HepG2 (cell line): ENCODE data around the gene CIDEA. TPM values are rescaled to one million over a fixed set of nuclear protein-coding genes. Genes with fewer than 3 reads are reported as not detected.

Experiments used
- ATAC-seq: fragments of 200-7000 bp; cut with Tn5 transposase; 3 replicates; pipeline ENCODE4 v1.9.1; 2020; ENCODE audit warnings: mild to moderate bottlenecking, moderate library complexity
- BruUV-seq: library from RNA; stranded (reverse); fragments of 400-500 nt; replicated peaks from 2 replicates; lab custom pipeline; 2021; lab: Mats Ljungman, UMichigan
- CTCF ChIA-PET: fragments of 300-600 bp; formaldehyde crosslinking; extraction: SDS; loops from one replicate; lab custom pipeline; 2021; ENCODE audit warnings: low total read pairs, inconsistent platforms, low intra/inter-chr PET ratio; lab: Yijun Ruan, JAX
- POLR2A ChIA-PET: fragments of 350-600 bp; sonication (Branson Sonifier 250); formaldehyde crosslinking; loops from one replicate; lab custom pipeline; 2020; ENCODE audit warnings: antibody characterized with exemption, inconsistent platforms; lab: Yijun Ruan, JAX
- DNase-seq: peaks from one replicate; pipeline ENCODE4 v3.0.0-alpha.2; 2015; ENCODE audit warnings: low spot score
- FAIRE-seq: peaks from 3 replicates; lab custom pipeline; 2011; peaks lifted over from hg19 to GRCh38; lab: Jason Lieb, UNC
- H2AFZ ChIP-seq: one replicate; pipeline ENCODE4 v1.6.1; 2011; ENCODE audit warnings: low read length, inconsistent platforms
- H3K27ac ChIP-seq: fragments of 300-600 bp; 3 replicates; pipeline ENCODE4 v1.8.0; 2011; ENCODE audit warnings: mixed run types, mild to moderate bottlenecking, mixed read lengths, low read length, inconsistent platforms; ENCODE audit not compliant: insufficient read depth; ENCODE audit errors: extremely low read length
- H3K27me3 ChIP-seq, 2 experiments: fragments of 200-600 bp in 1 of 2; 2 replicates in 1 of 2; 3 replicates in 1 of 2; pipeline versions ENCODE4 v1.6.0 to v1.8.0; 2011; ENCODE audit warnings: low read length in 2 of 2, mild to moderate bottlenecking in 2 of 2, moderate library complexity in 2 of 2, inconsistent platforms in 1 of 2; ENCODE audit not compliant: insufficient read depth in 2 of 2, control insufficient read depth in 1 of 2
- H3K36me3 ChIP-seq, 2 experiments: fragments of 200-600 bp in 1 of 2; replicated peaks in 1 of 2; 2 replicates in 1 of 2; 3 replicates in 1 of 2; pipeline versions ENCODE4 v1.5.1 to v1.8.0; 2011; ENCODE audit warnings: low read length in 2 of 2, inconsistent platforms in 1 of 2; ENCODE audit not compliant: insufficient read depth in 2 of 2, control insufficient read depth in 1 of 2
- H3K4me1 ChIP-seq: 2 replicates; pipeline ENCODE4 v1.5.1; 2012; ENCODE audit warnings: low read length, inconsistent platforms; ENCODE audit not compliant: insufficient read depth
- H3K4me2 ChIP-seq: 2 replicates; pipeline ENCODE4 v1.6.0; 2011; ENCODE audit warnings: low read depth, low read length, inconsistent platforms
- H3K4me3 ChIP-seq, 3 experiments: fragments of 200-600 bp in 1 of 3; sonication (generic), shearing (Covaris generic) in 1 of 3; replicated peaks in 1 of 3; 2 replicates each; pipeline ENCODE4 v1.5.1; 2011 to 2016; ENCODE audit warnings: low read length in 3 of 3, inconsistent platforms in 2 of 3, low read depth in 2 of 3, mild to moderate bottlenecking in 2 of 3, control low read depth in 1 of 3, mixed read lengths in 1 of 3; ENCODE audit not compliant: insufficient read depth in 1 of 3
- H3K79me2 ChIP-seq: one replicate; pipeline ENCODE4 v1.6.1; 2011; ENCODE audit warnings: low read length, inconsistent platforms; ENCODE audit not compliant: insufficient read depth
- H3K9ac ChIP-seq: 2 replicates; pipeline ENCODE4 v1.6.0; 2011; ENCODE audit warnings: mild to moderate bottlenecking, low read depth, low read length, inconsistent platforms; ENCODE audit not compliant: insufficient read depth
- H3K9me3 ChIP-seq: 2 replicates; pipeline ENCODE4 v1.5.1; 2012; ENCODE audit warnings: mild to moderate bottlenecking, low read length
- H4K20me1 ChIP-seq: 2 replicates; pipeline ENCODE4 v1.6.0; 2011; ENCODE audit warnings: inconsistent platforms, mild to moderate bottlenecking, low read length, moderate library complexity; ENCODE audit not compliant: insufficient read depth
- ARID2 ChIP-seq: sonication (generic); formaldehyde crosslinking; IDR thresholded peaks from 2 replicates; pipeline ENCODE4 v1.8.1; 2022; ENCODE audit warnings: mild to moderate bottlenecking, missing genetic modification reagents, borderline replicate concordance
- CCAR2 ChIP-seq: fragments of 200-400 bp; formaldehyde crosslinking; optimal IDR thresholded peaks from 2 replicates; pipeline ENCODE3; 2018; ENCODE audit warnings: low read depth, mild to moderate bottlenecking, low read length, moderate library complexity
- FIP1L1 ChIP-seq: fragments of 200-400 bp; formaldehyde crosslinking; IDR thresholded peaks from 2 replicates; pipeline ENCODE4 v1.6.1; 2018; ENCODE audit warnings: low read depth, mild to moderate bottlenecking, low read length, moderate library complexity, borderline replicate concordance; ENCODE audit not compliant: insufficient read depth
- HES4 ChIP-seq: sonication (generic); formaldehyde crosslinking; IDR thresholded peaks from 2 replicates; pipeline ENCODE4 v1.9.0; 2021; ENCODE audit warnings: mild to moderate bottlenecking, missing genetic modification reagents, borderline replicate concordance
- KMT2B ChIP-seq: IDR thresholded peaks from 2 replicates; pipeline ENCODE4 v1.6.1; 2016; ENCODE audit warnings: missing genetic modification reagents, missing compliant biosample characterization
- MZF1 ChIP-seq: sonication (generic); formaldehyde crosslinking; IDR thresholded peaks from 2 replicates; pipeline ENCODE4 v1.8.1; 2023; ENCODE audit warnings: mild to moderate bottlenecking, missing genetic modification reagents, borderline replicate concordance
- NFE2 ChIP-seq: sonication (generic); formaldehyde crosslinking; IDR thresholded peaks from 2 replicates; pipeline ENCODE4 v1.4.0; 2020; ENCODE audit warnings: missing genetic modification reagents
- PCBP2 ChIP-seq: fragments of 200-400 bp; formaldehyde crosslinking; optimal IDR thresholded peaks from 2 replicates; pipeline ENCODE3; 2018; ENCODE audit warnings: low read length, low read depth; ENCODE audit not compliant: poor library complexity, severe bottlenecking
- PTBP1 ChIP-seq: fragments of 200-400 bp; formaldehyde crosslinking; IDR thresholded peaks from 2 replicates; pipeline ENCODE4 v1.6.1; 2018; ENCODE audit warnings: low read length, low read depth; ENCODE audit not compliant: poor library complexity, severe bottlenecking
- TGIF2 ChIP-seq: IDR thresholded peaks from 2 replicates; pipeline ENCODE4 v1.6.1; 2016; ENCODE audit warnings: control low read depth, missing compliant biosample characterization
- ZFP36L1 ChIP-seq: sonication (generic); formaldehyde crosslinking; IDR thresholded peaks from 2 replicates; pipeline ENCODE4 v1.8.0; 2022; ENCODE audit warnings: mild to moderate bottlenecking, missing genetic modification reagents, moderate library complexity
- ZNF253 ChIP-seq: sonication (generic); formaldehyde crosslinking; IDR thresholded peaks from 2 replicates; pipeline ENCODE4 v1.8.0; 2022; ENCODE audit warnings: mild to moderate bottlenecking, missing genetic modification reagents, borderline replicate concordance
- ZNF598 ChIP-seq: sonication (generic); formaldehyde crosslinking; IDR thresholded peaks from 2 replicates; pipeline ENCODE4 v1.5.1; 2020; ENCODE audit warnings: mild to moderate bottlenecking, missing genetic modification reagents, borderline replicate concordance
- ZNF678 ChIP-seq: sonication (generic); formaldehyde crosslinking; IDR thresholded peaks from 2 replicates; pipeline ENCODE4 v1.4.0; 2020; ENCODE audit warnings: mild to moderate bottlenecking, missing genetic modification reagents
- WGBS: methylation state at CpG from one replicate; pipeline ENCODE4 v1.1.6; 2017; ENCODE audit warnings: low lambda C conversion rate; 5-methylcytosine and 5-hydroxymethylcytosine counted together
- in situ Hi-C: cut with HindIII; loops from 2 replicates; pipeline ENCODE4 v1.10.0; 2017; ENCODE audit warnings: low pct_unique_long_range_greater_than_20kb; ENCODE audit not compliant: extremely low pct_ligation_motif_present
- intact Hi-C: fragments of 100-400 bp; cut with micrococcal nuclease; formaldehyde crosslinking; loops from one replicate; pipeline ENCODE4 v1.10.0; 2022; ENCODE audit not compliant: unreplicated experiment
- polyA plus RNA-seq, 8 experiments: library from polyadenylated mRNA; depleted of rRNA in 3 of 8; stranded (reverse) in 7 of 8; unstranded in 1 of 8; fragments of >200 nt; fragmentation: Illumina TruSeq in 4 of 8; extraction: Trizol in 4 of 8; gene quantifications; 2 replicates each; pipeline versions ENCODE4 v1.2.1 to v1.2.3, GENCODE V29; 2011 to 2016; ENCODE audit warnings: low read depth in 4 of 8, missing spikeins in 1 of 8, mixed read lengths in 1 of 8; ENCODE audit not compliant: insufficient read depth in 1 of 8
- total RNA-seq, 5 experiments: library from RNA; depleted of rRNA; stranded (reverse); fragments of >200 nt; fragmentation: Illumina TruSeq; extraction: Trizol; gene quantifications; 2 replicates each; pipeline ENCODE4 v1.2.3, GENCODE V29; 2016; ENCODE audit warnings: low read depth in 1 of 5
- TF ChIP-seq, protein P1 (sequence below): sonication (generic); formaldehyde crosslinking; IDR thresholded peaks from 2 replicates; pipeline ENCODE4 v1.4.0; 2020; ENCODE audit warnings: missing genetic modification reagents, mild to moderate bottlenecking, borderline replicate concordance
- TF ChIP-seq, protein P2 (sequence below): sonication (generic); formaldehyde crosslinking; IDR thresholded peaks from 2 replicates; pipeline ENCODE4 v1.5.0; 2020; ENCODE audit warnings: mild to moderate bottlenecking, missing genetic modification reagents
- TF ChIP-seq, protein P3 (sequence below): IDR thresholded peaks from 2 replicates; pipeline ENCODE4 v1.6.1; 2018; ENCODE audit warnings: missing genetic modification reagents, mild to moderate bottlenecking, missing compliant biosample characterization

CIDEA gene
- total and polyA plus RNA-seq, 2 of the 13 experiments (the other 11 are each of a cell fraction or from before 2014, with no cell fraction given) = not detected

DNA sequence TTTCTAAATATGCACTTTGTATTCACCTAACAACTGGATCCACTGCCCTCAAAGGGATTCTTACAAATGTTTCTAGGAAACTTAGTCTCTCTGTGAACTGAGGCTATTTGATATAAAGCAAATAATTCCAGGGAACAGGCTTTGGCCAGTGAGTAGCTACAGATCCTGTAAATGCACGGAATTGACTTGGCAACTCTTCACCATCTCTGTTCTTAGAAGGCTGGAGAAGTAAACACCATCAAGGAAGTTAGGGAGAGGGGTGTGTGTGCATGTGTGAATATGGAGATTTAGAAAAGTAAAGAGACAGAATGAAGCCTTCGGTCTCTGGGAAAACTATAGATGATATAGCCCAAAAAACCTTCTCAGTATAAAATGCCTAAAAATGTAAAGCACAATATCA lies 10.7 kb downstream of the CIDEA start:
- Histone ChIP-seq H3K36me3 (no peaks in the 10 kb centered on the region), H3K27me3 (peaks cover 0 to 31% of the 10 kb centered on the region in 2 experiments; a peak in 4 of 5 replicates), H3K9ac (no peak overlapping the region), H3K27ac (no peak overlapping the region), H3K4me1 (no peaks in the 10 kb centered on the region), H4K20me1 (no peaks in the 10 kb centered on the region), H3K4me3 (no peak overlapping the region), H3K9me3 (no peaks in the 10 kb centered on the region), H3K79me2 (no peaks in the 10 kb centered on the region), H3K4me2 (no peak overlapping the region), H2AFZ (no peak overlapping the region)
- POLR2A ChIA-PET = no interaction called here
- in situ Hi-C loops = no loop called here
- FAIRE-seq = no peak
- ATAC-seq = no peak
- CTCF ChIA-PET = no interaction called here
- WGBS = 39% methylated on average over 2 of the region's 2 CpGs
- DNase-seq = no peak
- intact Hi-C loops = no loop called here
- no TSS peak for BruUV-seq
- no peak for TF ChIP-seq ZNF598 (CRISPR knock-in tag)
- no peak for TF ChIP-seq ZFP36L1 (CRISPR knock-in tag)
- no peak for TF ChIP-seq KMT2B
- TF ChIP-seq ZNF678 (CRISPR knock-in tag) = no peak
- TF ChIP-seq, protein P1, sequence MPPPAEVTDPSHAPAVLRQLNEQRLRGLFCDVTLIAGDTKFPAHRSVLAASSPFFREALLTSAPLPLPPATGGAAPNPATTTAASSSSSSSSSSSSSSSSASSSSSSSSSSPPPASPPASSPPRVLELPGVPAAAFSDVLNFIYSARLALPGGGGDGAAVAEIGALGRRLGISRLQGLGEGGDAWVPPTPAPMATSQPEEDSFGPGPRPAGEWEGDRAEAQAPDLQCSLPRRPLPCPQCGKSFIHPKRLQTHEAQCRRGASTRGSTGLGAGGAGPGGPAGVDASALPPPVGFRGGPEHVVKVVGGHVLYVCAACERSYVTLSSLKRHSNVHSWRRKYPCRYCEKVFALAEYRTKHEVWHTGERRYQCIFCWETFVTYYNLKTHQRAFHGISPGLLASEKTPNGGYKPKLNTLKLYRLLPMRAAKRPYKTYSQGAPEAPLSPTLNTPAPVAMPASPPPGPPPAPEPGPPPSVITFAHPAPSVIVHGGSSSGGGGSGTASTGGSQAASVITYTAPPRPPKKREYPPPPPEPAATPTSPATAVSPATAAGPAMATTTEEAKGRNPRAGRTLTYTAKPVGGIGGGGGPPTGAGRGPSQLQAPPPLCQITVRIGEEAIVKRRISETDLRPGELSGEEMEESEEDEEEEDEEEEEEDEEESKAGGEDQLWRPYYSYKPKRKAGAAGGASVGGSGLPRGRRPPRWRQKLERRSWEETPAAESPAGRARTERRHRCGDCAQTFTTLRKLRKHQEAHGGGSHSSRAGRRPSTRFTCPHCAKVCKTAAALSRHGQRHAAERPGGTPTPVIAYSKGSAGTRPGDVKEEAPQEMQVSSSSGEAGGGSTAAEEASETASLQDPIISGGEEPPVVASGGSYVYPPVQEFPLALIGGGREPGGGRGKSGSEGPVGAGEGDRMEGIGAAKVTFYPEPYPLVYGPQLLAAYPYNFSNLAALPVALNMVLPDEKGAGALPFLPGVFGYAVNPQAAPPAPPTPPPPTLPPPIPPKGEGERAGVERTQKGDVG (CRISPR knock-in tag) = no peak
- TF ChIP-seq, protein P2, sequence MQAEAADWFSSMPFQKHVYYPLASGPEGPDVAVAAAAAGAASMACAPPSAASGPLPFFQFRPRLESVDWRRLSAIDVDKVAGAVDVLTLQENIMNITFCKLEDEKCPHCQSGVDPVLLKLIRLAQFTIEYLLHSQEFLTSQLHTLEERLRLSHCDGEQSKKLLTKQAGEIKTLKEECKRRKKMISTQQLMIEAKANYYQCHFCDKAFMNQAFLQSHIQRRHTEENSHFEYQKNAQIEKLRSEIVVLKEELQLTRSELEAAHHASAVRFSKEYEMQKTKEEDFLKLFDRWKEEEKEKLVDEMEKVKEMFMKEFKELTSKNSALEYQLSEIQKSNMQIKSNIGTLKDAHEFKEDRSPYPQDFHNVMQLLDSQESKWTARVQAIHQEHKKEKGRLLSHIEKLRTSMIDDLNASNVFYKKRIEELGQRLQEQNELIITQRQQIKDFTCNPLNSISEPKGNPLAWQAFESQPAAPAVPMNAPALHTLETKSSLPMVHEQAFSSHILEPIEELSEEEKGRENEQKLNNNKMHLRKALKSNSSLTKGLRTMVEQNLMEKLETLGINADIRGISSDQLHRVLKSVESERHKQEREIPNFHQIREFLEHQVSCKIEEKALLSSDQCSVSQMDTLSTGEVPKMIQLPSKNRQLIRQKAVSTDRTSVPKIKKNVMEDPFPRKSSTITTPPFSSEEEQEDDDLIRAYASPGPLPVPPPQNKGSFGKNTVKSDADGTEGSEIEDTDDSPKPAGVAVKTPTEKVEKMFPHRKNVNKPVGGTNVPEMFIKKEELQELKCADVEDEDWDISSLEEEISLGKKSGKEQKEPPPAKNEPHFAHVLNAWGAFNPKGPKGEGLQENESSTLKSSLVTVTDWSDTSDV (CRISPR knock-in tag) = no peak
- no peak for TF ChIP-seq PTBP1
- TF ChIP-seq, protein P3, sequence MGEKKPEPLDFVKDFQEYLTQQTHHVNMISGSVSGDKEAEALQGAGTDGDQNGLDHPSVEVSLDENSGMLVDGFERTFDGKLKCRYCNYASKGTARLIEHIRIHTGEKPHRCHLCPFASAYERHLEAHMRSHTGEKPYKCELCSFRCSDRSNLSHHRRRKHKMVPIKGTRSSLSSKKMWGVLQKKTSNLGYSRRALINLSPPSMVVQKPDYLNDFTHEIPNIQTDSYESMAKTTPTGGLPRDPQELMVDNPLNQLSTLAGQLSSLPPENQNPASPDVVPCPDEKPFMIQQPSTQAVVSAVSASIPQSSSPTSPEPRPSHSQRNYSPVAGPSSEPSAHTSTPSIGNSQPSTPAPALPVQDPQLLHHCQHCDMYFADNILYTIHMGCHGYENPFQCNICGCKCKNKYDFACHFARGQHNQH (CRISPR knock-in tag) = no peak
- no peak for TF ChIP-seq ARID2
- TF ChIP-seq MZF1 = no peak
- TF ChIP-seq CCAR2 = no peak
- TF ChIP-seq PCBP2 = no peak
- no peak for TF ChIP-seq NFE2 (CRISPR knock-in tag)
- no peak for TF ChIP-seq ZNF253
- no peak for TF ChIP-seq HES4 (CRISPR knock-in tag)
- no peak for TF ChIP-seq FIP1L1
- no peak for TF ChIP-seq TGIF2
